Measurements from ENCODE around the gene ZNF526.
A peak's percentile ranks its signal among the peaks of the same experiment; 100 is the strongest.

Gene ZNF526

GRCh38 chr19:42175952-42176648, 44.0 kb upstream of the ZNF526 start:
- H3K27ac ChIP-seq: no peak overlapping the region
- TF ChIP-seq ZFX (IDR thresholded peaks at IDR 0.05): no peak
- TF ChIP-seq, protein P1, sequence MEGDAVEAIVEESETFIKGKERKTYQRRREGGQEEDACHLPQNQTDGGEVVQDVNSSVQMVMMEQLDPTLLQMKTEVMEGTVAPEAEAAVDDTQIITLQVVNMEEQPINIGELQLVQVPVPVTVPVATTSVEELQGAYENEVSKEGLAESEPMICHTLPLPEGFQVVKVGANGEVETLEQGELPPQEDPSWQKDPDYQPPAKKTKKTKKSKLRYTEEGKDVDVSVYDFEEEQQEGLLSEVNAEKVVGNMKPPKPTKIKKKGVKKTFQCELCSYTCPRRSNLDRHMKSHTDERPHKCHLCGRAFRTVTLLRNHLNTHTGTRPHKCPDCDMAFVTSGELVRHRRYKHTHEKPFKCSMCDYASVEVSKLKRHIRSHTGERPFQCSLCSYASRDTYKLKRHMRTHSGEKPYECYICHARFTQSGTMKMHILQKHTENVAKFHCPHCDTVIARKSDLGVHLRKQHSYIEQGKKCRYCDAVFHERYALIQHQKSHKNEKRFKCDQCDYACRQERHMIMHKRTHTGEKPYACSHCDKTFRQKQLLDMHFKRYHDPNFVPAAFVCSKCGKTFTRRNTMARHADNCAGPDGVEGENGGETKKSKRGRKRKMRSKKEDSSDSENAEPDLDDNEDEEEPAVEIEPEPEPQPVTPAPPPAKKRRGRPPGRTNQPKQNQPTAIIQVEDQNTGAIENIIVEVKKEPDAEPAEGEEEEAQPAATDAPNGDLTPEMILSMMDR (conservative IDR thresholded peaks at IDR 0.05): no peak

GRCh38 chr19:42176649-42176989, 43.5 kb upstream of the ZNF526 start:
- TF ChIP-seq, protein P1 (conservative IDR thresholded peaks at IDR 0.05): no peak
- TF ChIP-seq ZFX (IDR thresholded peaks at IDR 0.05): no peak
- no peak overlapping the region for H3K27ac ChIP-seq

DNA sequence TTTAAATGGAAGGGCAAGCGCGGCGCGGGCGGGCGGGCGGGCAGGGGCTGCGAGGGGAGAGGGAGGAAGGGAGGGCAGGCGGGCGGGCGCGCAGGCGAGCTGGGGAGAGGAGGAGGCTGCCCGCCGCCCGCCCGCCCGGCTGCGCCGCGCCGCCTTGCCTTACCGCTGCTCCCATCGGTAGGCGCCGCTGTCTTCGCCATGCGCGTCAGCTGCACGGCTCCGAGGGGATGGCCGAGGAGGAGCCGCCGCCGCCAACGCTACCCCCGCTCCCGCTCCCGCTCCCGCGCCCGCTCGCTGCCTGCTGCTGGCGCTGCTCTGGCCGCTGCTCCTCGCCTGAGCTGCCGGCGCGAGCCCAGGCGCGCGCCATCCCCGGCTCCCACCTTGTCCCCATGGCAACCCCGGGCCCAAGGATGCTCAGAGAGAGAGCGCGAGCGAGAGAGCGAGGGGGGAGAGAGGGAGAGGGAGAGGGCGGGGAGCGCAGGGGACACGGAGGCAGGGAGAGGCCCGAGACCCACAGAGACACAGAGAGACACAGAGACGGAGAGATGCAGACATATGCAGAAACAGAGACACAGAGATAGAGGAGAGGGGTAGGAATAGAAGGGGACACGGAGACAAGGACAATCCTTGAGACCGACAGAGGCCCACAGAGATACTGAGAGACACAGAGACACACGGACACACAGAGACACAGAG, 43.0 kb upstream of the ZNF526 start:
- TF ChIP-seq, protein P1 (conservative IDR thresholded peaks at IDR 0.05): peak; percentile 40
- no peak for TF ChIP-seq ZFX (IDR thresholded peaks at IDR 0.05)
- H3K27ac ChIP-seq: no peak overlapping the region

- no peak overlapping the region for H3K27ac ChIP-seq
- TF ChIP-seq, protein P1 (conservative IDR thresholded peaks at IDR 0.05): no peak
- no peak for TF ChIP-seq ZFX (IDR thresholded peaks at IDR 0.05)
Observed at GRCh38 chr19:42177686-42178019, 42.5 kb upstream of the ZNF526 start.

DNA sequence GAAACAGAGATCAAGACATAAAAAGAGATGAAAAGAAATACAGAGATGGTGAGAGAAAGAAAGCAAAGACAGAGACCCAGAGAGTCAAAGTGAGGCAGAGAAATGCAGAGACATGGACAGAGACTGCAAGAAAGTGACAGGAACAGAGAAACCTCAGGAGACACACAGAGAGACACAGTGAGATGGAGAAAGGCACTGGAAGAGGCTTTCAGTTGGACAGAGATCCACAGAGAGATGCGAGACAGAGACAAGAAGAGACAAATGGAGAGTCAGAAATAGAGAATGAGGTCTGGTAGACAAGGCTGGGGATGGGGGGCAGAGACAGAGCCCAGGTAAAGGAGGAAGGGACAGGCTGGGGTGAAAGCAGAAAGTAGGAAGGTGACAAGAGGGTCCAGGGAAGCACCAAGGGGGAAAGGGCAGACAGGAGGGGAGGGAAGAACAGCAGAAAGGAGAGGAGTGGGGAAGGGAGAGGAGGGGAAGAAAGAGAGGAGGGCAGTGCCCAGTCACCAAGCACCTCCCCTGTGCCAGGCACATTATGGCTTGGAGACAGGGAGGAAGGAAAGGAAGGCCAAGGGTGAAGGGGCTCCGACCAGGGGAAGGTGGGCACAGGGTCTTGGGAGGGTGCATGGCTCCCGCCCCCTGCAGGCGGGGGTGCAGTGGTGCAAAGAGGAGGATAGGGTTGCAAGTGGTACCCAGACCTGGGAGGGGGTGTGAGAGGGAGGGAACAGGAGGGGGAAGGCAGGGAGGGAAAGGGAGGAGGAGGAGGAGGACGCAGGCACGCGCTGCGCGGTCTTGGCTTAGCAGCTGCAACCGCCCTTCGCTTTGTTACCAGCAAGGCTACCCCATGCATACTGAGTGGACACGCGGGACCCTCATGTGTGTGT, 41.1 kb upstream of the ZNF526 start:
- no peak overlapping the region for H3K27ac ChIP-seq
- TF ChIP-seq, protein P1 (conservative IDR thresholded peaks at IDR 0.05): peak; percentile 13
- TF ChIP-seq ZFX (IDR thresholded peaks at IDR 0.05): no peak

- no peak overlapping the region for H3K27ac ChIP-seq
- TF ChIP-seq, protein P1 (conservative IDR thresholded peaks at IDR 0.05): peak; percentile 74
- TF ChIP-seq ZFX (IDR thresholded peaks at IDR 0.05): no peak
Observed at GRCh38 chr19:42184401-42184861, 35.7 kb upstream of the ZNF526 start.

DNA sequence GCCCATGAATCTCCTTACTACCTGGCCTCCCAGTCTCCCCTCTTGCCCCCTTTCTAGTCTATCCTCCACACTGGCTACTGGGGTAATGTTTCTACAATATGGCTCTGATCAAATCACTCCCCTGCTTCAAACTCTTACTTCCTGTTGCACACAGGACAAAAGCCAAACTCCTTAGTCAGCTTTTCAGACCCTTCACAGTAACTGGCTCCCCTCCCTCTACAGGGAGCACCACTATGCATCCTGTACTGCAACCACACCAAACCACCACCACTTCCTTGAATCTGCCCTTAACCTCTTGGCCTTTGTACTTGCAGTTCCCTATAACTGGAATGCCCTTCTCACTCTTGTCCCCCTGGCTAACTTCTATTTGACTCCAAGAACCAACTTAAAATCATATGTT, 34.8 kb upstream of the ZNF526 start:
- H3K27ac ChIP-seq: no peak overlapping the region

More for the DNA sequence above, 34.8 kb upstream of the ZNF526 start:
- TF ChIP-seq, protein P1 (conservative IDR thresholded peaks at IDR 0.05): no peak
- no peak for TF ChIP-seq ZFX (IDR thresholded peaks at IDR 0.05)
